Testis (tissue), 2 donors: ENCODE data around the gene TMEM174.

Experiments used
- CTCF ChIP-seq, 3 experiments: fragments of 450-650 bp in 2 of 3; fragments of 200-600 bp in 1 of 3; sonication (generic) in 1 of 3; IDR thresholded peaks; one replicate each; pipeline ENCODE4 v1.5.1; 2016 to 2019; ENCODE audit warnings: antibody characterized with exemption in 3 of 3, mild to moderate bottlenecking in 2 of 3, moderate library complexity in 1 of 3
- POLR2A ChIP-seq: fragments of 450-650 bp; IDR thresholded peaks from one replicate; pipeline ENCODE4 v1.6.1; 2017; ENCODE audit warnings: antibody characterized with exemption, mild to moderate bottlenecking, moderate library complexity

DNA sequence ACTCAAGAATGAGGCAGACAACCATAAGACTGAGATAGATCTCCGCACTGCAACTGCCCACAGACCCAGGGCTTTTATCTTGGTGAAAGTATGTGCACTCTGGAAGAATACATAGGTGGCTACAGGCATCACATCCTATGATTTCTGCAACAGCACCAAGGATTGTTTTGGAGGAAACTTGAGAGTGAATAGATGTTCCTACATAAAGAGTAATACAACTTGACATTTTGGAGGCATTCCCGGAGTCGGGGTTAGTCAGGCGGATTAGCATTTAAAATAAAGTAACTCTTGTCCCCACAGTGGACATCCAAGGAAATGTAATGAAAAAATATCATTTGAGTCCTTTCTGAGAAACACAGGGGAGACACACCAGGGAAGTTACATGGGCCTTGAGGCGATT lies 26.7 kb downstream of the TMEM174 start:
- no peak for TF ChIP-seq CTCF (IDR thresholded peaks at IDR 0.05)
- no peak for TF ChIP-seq POLR2A
